Naive thymus-derived CD8-positive, alpha-beta T cell (primary cell): ENCODE results near the gene TNNC1. TPM values are rescaled to one million over a fixed set of nuclear protein-coding genes. Genes with fewer than 3 reads are reported as not detected.

Experiments used
- ATAC-seq, 2 donors: fragments of 150-1000 bp; cut with Tn5 transposase in 1 of 2; sonication (Bioruptor Pico), chemical (Tn5 transposase) in 1 of 2; 1 replicate in 1 of 2; 2 replicates in 1 of 2; pipeline ENCODE4 v1.10.0; 2021; ENCODE audit warnings: mild to moderate bottlenecking in 2 of 2, moderate library complexity in 2 of 2
- POLR2A ChIA-PET: fragments of 350-600 bp; sonication (Branson Sonifier 250); formaldehyde crosslinking; loops from one replicate; lab custom pipeline; 2021; ENCODE audit warnings: antibody characterized with exemption; lab: Charles Lee
- DNase-seq, 10 donors: peaks; one replicate each; pipeline versions ENCODE4 v3.0.0 to v3.0.0-alpha.2; 2020 to 2022
- H3K27ac Mint-ChIP-seq, 10 donors: one replicate each; pipeline ENCODE4 v1.8.0; 2020 to 2022; ENCODE audit warnings: mild to moderate bottlenecking in 10 of 10, mixed read lengths in 10 of 10, moderate library complexity in 4 of 10, inconsistent platforms in 1 of 10
- H3K27me3 Mint-ChIP-seq, 5 donors: one replicate each; pipeline ENCODE4 v1.8.0; 2021 to 2022; ENCODE audit warnings: mixed read lengths in 5 of 5
- H3K36me3 Mint-ChIP-seq, 3 donors: one replicate each; pipeline ENCODE4 v1.8.0; 2020 to 2022; ENCODE audit warnings: mixed read lengths in 3 of 3, mild to moderate bottlenecking in 2 of 3, inconsistent platforms in 1 of 3
- H3K4me1 Mint-ChIP-seq, 4 donors: one replicate each; pipeline ENCODE4 v1.8.0; 2021 to 2022; ENCODE audit warnings: mixed read lengths in 4 of 4
- H3K4me3 Mint-ChIP-seq, 10 donors: one replicate each; pipeline ENCODE4 v1.8.0; 2020 to 2022; ENCODE audit warnings: mild to moderate bottlenecking in 10 of 10, mixed read lengths in 10 of 10, moderate library complexity in 6 of 10, inconsistent platforms in 1 of 10
- H3K9me3 Mint-ChIP-seq, 9 donors: one replicate each; pipeline ENCODE4 v1.8.0; 2020 to 2022; ENCODE audit warnings: mixed read lengths in 9 of 9, mild to moderate bottlenecking in 3 of 9, inconsistent platforms in 1 of 9, moderate library complexity in 1 of 9
- polyA plus RNA-seq, 3 donors: library from polyadenylated mRNA; unstranded; fragments of 300-500 nt; fragmentation: Illumina TruSeq; gene quantifications; one replicate each; pipeline ENCODE4 v1.2.3, GENCODE V29; 2021
- total RNA-seq, 8 experiments: library from RNA in 2 of 8; stranded (reverse) in 2 of 8; gene quantifications; one replicate each; pipeline ENCODE4 v1.2.3 and lab custom pipeline; 2021 to 2026

TNNC1 gene
- total and polyA plus RNA-seq, 5 experiments from 2014 or later: 0.60 to 7.8 (median 1.4) TPM

DNA sequence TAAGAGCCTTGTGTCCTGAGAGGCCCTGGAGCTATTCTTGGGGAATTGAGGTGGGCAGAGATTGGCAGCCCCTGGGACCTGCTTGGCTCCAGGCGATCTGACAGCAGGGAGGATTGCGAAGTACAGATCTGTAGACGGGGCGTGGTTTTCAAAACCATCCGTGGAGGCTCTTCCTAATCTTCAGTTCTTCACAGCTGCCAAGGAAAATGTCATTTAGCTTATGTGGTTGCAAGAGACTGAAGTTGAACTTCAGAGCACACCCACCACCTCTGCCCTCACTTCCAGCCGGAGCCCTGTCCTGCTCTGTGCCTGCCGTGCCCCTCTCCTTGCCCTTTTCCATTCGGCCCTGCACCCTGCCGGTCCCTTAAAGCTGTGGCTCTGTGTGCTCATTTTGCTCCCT lies 14.5 kb upstream of the TNNC1 start:
- Mint-ChIP-seq H3K27me3 (no peaks in the 10 kb centered on the region), H3K4me1 (peaks cover 0 to 16% (median 2%) of the 10 kb centered on the region in 4 donors), H3K9me3 (no peaks in the 10 kb centered on the region), H3K4me3 (no peak overlapping the region), H3K27ac (peak overlapping the region in 5 of 10 donors; percentile 13 to 79 (median 46)), H3K36me3 (peaks cover 0 to 72% (median 2%) of the 10 kb centered on the region in 3 donors)
- DNase-seq (no peak), ATAC-seq (no peak)
- POLR2A ChIA-PET: no interaction called here

DNA sequence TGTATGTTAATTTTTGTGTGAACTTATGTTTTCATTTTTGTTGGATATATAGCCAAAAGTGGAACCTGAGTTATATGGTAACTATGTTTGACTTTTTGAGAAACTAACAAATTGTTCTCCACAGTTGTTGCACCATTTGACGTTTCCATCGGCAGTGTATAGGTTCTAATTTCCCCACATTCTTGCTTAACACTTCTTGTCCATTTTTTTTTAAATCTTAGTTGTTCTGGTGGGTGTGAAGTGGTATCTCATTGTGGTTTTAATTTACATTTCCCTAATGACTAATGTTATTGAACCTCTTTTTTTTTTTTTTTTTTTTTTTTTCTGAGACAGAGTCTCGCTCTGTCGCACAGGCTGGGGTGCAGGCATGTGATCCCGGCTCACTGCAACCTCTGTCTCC lies 9.6 kb upstream of the TNNC1 start:
- peaks cover 2 to 36% (median 10%) of the 10 kb centered on the region in 4 donors for H3K4me1 Mint-ChIP-seq
- no peak for DNase-seq

DNA sequence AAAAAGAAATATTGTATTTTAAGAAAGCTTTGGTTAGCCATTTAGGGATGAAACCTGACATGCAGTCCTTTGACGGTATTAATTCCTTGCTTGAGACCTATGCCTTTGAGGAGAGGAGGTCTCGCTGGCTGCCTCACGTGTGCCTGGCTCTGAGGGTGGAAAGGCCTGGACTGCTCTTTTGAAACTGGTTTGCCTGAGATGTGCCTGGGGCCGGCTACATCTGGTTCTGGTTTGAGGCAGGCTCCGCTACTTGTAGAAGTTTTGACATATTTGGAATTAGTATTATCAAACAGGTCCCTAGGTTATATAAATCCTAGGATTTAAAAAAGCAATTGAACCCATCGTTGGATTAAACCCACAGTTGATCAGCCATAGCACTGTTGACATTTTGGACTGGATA lies 8.0 kb upstream of the TNNC1 start:
- Mint-ChIP-seq H3K27me3 (no peaks in the 10 kb centered on the region), H3K4me1 (peaks cover 9 to 48% (median 22%) of the 10 kb centered on the region in 4 donors), H3K4me3 (no peak overlapping the region), H3K36me3 (peaks cover 0 to 83% (median 10%) of the 10 kb centered on the region in 3 donors), H3K27ac (peak overlapping the region in 1 of 10 donors; percentile 72), H3K9me3 (no peaks in the 10 kb centered on the region)
- no peak for ATAC-seq
- no peak for DNase-seq
- POLR2A ChIA-PET: no interaction called here

More for the DNA sequence above, 9.6 kb upstream of the TNNC1 start:
- Mint-ChIP-seq H3K27me3 (no peaks in the 10 kb centered on the region), H3K36me3 (peaks cover 0 to 80% (median 7%) of the 10 kb centered on the region in 3 donors), H3K27ac (peak overlapping the region in 3 of 10 donors; percentile 28 to 47 (median 32)), H3K9me3 (no peaks in the 10 kb centered on the region), H3K4me3 (peak overlapping the region in 1 of 10 donors; percentile 10)
- POLR2A ChIA-PET: no interaction called here
- no peak for ATAC-seq

DNA sequence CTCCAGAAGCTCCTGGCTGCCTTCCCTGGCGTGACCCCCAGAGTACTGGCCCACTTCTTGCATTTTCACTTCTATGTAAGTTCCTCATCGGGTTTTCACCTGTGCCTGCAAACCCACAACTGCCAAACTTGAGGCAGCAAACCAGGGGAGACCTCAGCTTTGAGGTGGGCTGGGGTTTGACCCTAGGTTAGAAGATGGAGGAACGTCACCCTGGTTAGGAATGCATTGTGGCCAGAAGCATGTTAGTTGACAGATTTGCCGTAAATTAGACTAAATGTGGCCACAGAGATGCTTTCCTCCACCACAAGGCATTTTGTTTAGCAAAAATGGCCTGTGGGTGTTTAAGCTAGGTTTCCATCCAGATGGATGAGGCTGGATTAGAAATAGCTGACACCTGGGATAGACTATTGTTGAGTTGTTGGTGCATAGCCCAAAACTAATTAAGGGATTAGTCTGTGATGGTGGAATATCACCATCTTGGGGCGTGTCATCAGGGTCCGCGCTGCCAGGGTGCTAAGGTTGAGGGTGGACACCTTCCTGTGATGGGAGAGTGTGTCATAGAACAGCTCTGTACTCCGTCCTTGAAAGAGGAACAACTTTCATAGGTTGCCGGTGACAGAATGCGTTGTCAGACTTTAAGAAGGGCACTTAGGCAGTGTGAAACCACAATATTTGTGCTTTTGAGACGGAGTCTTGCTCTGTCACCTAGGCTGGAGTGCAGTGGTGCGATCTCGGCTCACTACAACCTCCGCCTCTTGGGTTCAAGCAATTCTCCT lies 5.1 kb upstream of the TNNC1 start:
- DNase-seq (no peak), ATAC-seq (no peak)
- peaks cover 21 to 62% (median 44%) of the 10 kb centered on the region in 4 donors for H3K4me1 Mint-ChIP-seq
- peak overlapping the region in 4 of 10 donors; percentile 40 to 73 (median 70) for H3K27ac Mint-ChIP-seq
- H3K27me3 Mint-ChIP-seq: no peaks in the 10 kb centered on the region
- peaks cover 0 to 57% (median 10%) of the 10 kb centered on the region in 3 donors for H3K36me3 Mint-ChIP-seq
- no peaks in the 10 kb centered on the region for H3K9me3 Mint-ChIP-seq
- no peak overlapping the region for H3K4me3 Mint-ChIP-seq
- POLR2A ChIA-PET: interaction anchor here (1.5 kb wide), 1 partner anchor 237 kb away, joined by 4 read pairs; no protein-coding TSS in a partner anchor

DNA sequence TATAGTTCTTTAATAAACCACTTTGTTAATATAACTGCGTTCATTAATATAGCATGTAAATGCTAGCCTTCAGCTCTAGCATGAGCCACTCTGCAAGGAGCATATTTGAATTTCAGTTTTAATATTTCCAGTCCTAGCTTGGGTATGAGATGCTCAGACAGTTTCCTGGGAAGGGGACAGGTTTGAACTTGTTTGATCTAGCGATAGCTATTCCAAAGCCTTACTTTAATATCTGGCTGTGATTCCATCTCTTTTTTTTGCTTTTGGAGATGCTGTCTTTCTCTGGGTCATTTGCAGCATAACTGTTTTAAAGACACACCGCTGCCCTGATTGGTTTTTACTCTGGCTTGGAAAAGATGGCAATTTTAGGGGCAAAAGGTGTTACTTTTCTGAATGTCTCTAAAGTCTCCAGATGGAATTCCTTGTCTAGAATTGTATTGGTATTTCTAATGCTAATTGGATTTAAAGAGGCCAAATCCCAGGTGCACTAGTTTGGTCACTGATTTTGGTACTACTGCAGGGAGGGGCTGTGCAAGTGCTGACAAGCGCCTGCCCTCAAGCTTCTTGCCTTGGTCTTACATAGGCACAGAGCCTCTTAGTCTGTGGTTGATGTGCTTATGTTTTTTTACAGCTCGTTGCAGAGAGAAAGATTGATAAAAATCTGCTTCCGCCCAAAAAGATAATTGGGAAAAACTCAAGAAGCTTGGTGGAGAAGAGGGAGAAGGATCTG lies 4.4 kb upstream of the TNNC1 start:
- Mint-ChIP-seq H3K27ac (peak overlapping the region in 5 of 10 donors; percentile 20 to 73 (median 57)), H3K27me3 (no peaks in the 10 kb centered on the region), H3K9me3 (no peaks in the 10 kb centered on the region), H3K4me1 (peaks cover 21 to 65% (median 47%) of the 10 kb centered on the region in 4 donors), H3K36me3 (peaks cover 0 to 50% (median 10%) of the 10 kb centered on the region in 3 donors), H3K4me3 (peak overlapping the region in 4 of 10 donors; percentile 2 to 16 (median 8))
- POLR2A ChIA-PET: interaction anchor here (1.5 to 2.0 kb wide), 3 partner anchors 10 to 236 kb away, joined by 4 to 7 read pairs (median 4); partner anchors contain the start of gene UQCC5
- ATAC-seq (no peak), DNase-seq (no peak)

DNA sequence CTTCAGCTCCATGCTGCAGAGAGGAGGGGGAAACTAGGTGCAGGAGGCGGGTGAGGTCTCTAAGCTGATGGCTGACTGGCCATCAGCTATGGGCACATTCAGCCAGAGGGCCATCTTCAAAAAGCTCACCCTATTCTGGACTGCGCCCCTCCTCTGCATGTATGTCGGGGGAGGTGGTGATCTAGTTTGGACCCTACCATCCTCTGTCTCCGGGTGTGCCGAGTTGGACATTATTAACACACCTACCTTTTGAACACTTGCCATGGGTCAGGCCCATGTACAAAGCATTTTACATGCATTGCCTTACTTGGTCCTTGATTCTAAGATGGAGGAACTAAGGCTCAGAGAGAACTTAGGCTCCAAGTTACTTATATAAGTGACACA lies 3.0 kb upstream of the TNNC1 start:
- Mint-ChIP-seq H3K27me3 (no peaks in the 10 kb centered on the region), H3K4me1 (peaks cover 19 to 55% (median 40%) of the 10 kb centered on the region in 4 donors), H3K36me3 (peaks cover 0 to 39% (median 10%) of the 10 kb centered on the region in 3 donors), H3K9me3 (no peaks in the 10 kb centered on the region), H3K27ac (peak overlapping the region; percentile 53 to 100 (median 98)), H3K4me3 (peak overlapping the region; percentile 88 to 99 (median 94))
- ATAC-seq (no peak), DNase-seq (peak in 1 of 10 donors; percentile 30)
- POLR2A ChIA-PET: interaction anchor here (1.3 to 2.0 kb wide), 3 partner anchors 9 to 80 kb away, joined by 3 to 7 read pairs (median 4); partner anchors contain the start of gene UQCC5

DNA sequence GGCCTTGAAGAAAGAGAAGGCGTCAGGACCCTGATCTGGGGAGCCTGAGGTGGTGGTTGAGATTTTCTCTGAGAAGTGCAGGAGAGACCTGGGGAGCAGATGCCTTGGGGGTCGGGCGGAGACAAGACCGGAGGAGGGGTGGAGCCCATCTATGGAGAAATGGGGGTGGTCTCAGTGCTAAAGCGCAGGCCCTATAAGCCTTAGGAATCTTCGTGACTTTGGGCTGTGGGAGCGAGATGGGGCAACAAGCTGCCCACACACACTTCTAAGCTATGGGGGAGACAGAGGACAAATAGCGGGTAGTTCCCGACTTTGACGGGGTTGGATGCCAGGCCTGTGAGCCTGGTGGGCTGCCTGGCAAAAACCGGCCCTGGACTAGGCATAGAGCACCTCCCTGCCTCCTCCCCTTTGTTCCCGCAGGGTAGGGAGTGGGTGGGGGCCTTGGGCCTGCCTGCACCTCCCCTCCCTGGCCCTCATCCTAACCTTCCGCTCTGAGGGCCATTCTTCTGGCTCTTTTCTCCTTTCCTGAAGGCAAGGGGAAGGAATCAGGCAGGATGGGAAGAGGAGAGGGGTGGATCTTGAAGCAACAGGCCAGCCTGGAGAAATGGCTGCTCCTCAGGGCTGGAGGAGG lies 2.4 kb upstream of the TNNC1 start:
- peak in 4 of 10 donors; percentile 13 to 65 (median 16) for DNase-seq
- no peaks in the 10 kb centered on the region for H3K27me3 Mint-ChIP-seq
- H3K9me3 Mint-ChIP-seq: no peaks in the 10 kb centered on the region
- H3K4me1 Mint-ChIP-seq: peaks cover 19 to 55% (median 40%) of the 10 kb centered on the region in 4 donors
- POLR2A ChIA-PET: interaction anchor here (1.3 to 2.0 kb wide), 4 partner anchors 8 to 80 kb away, joined by 3 to 7 read pairs (median 6); partner anchors contain the start of genes SEMA3G and UQCC5
- H3K36me3 Mint-ChIP-seq: peaks cover 0 to 38% (median 10%) of the 10 kb centered on the region in 3 donors
- ATAC-seq: no peak
- H3K4me3 Mint-ChIP-seq: peak overlapping the region; percentile 88 to 99 (median 94)
- peak overlapping the region; percentile 95 to 100 (median 98) for H3K27ac Mint-ChIP-seq

DNA sequence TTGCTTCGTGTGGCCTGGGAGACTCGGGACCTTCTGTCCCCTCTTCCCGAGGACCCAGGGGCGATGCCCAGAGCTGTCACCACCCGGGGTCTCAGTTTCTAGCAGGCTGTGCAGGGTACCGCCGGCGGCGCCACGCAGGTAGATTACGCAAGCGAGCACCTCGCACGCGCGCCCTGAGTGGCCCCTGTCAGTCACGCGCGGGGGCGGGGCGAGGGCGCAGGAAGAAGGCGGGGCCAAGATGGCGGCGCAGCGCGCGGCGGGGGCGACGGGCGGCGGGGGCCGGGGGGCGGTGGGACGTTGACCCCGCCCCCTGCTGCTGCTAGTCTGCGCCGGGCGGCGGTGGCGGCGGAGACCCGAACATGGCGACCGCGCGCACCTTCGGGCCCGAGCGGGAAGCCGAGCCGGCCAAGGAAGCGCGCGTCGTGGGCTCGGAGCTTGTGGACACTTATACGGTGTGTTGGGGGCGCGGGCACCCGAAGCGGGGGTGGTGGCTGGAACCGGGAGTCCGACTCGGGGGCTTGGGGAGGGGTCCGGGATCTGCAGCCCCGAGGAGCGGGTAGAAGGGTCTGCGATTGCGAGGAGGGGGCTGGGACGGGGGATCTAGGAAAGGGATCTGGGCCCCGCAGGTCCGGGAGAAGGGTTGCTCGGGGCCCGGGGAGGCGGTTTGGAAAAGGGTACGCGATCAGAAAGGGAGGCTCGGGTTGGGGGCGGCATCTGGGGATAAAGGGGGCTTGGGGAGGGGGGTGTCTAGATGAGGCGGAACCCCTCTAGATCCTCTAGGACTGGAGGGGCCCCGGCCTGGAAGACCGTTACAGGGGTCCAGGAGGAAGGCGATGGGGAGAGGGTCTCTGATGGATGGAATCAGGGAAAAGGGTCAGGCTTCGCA lies 1.7 kb upstream of the TNNC1 start, which contains the start of gene NISCH:
Gene NISCH (plus strand): TSS at position 322 of the 886 bp plus-strand sequence. CDS start 38 bp downstream, at position 360.
- no peaks in the 10 kb centered on the region for H3K9me3 Mint-ChIP-seq
- H3K36me3 Mint-ChIP-seq: peaks cover 0 to 31% (median 10%) of the 10 kb centered on the region in 3 donors
- peak within 1 kb of the TSS; percentile 88 to 99 (median 94) for H3K4me3 Mint-ChIP-seq
- ATAC-seq (peak; percentile 93 to 95), DNase-seq (peak; percentile 91 to 99 (median 97))
- peaks cover 19 to 55% (median 40%) of the 10 kb centered on the region in 4 donors for H3K4me1 Mint-ChIP-seq
- peak within 1 kb of the TSS; percentile 98 to 100 (median 99) for H3K27ac Mint-ChIP-seq
- POLR2A ChIA-PET: interaction anchor here (0.6 to 2.0 kb wide), 4 partner anchors 10 to 403 kb away, joined by 3 to 7 read pairs (median 3); partner anchors contain the start of gene SEMA3G
- H3K27me3 Mint-ChIP-seq: no peaks in the 10 kb centered on the region

DNA sequence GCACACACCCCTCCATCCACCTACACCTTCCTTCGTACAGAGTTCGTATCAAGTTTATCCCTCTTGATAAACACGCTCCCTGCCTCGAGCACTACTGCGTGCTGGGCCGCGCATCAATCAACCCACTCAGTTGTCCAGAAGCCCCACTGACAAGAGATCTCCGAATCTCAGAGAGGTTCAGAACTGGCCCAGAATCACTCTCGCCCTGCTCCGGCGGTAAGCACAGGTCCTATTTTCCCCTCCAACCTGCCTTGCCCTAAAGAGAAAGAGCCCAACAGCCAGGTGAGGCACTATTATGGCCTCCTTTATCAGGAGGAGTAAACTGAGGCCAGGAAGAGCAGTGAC lies 1.1 kb upstream of the TNNC1 start:
- H3K9me3 Mint-ChIP-seq: no peaks in the 10 kb centered on the region
- peaks cover 0 to 24% (median 10%) of the 10 kb centered on the region in 3 donors for H3K36me3 Mint-ChIP-seq
- ATAC-seq (peak; percentile 36 to 43), DNase-seq (no peak)
- peak overlapping the region; percentile 98 to 100 (median 99) for H3K27ac Mint-ChIP-seq
- H3K27me3 Mint-ChIP-seq: no peaks in the 10 kb centered on the region
- peaks cover 19 to 55% (median 40%) of the 10 kb centered on the region in 4 donors for H3K4me1 Mint-ChIP-seq
- POLR2A ChIA-PET: interaction anchor here (0.6 to 2.0 kb wide), 6 partner anchors 9 to 403 kb away, joined by 3 to 9 read pairs (median 4); partner anchors contain the start of genes SEMA3G and UQCC5
- peak overlapping the region; percentile 88 to 99 (median 94) for H3K4me3 Mint-ChIP-seq

DNA sequence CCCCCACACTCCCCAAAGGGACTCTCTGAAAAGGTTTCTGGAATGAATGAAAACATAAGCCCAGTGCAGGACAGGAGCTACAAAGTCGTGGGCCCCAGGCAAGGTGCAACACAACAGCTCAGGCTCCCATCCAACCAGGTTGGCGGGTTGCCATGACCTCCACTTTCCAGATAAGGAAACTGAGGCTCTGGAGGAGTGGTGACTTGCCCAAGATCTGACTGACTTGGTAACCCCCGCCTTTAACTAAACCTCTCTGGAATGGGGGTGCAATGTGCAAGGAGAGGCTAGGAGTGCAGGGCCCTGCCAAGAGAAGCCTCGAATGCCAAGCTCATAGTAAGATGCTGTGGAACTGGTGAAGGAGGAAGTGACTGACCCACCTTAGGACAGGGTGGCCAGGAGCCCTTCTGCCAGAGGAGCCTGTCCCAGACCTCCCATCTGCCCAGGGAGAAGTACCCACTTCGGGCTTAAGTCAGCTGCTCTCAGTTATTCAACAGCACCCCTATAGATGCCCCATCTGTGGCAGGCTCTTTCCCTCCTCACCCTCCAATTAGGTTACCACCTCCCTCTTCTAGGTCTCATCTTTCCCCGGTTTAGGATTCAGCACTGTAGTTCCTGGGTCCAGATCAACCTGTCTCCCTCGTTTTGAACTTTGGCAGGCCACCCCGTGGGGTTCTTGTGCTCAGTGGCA lies 553 bp upstream of the TNNC1 start:
- Mint-ChIP-seq H3K4me3 (peak overlapping the region; percentile 88 to 99 (median 94)), H3K27me3 (no peaks in the 10 kb centered on the region), H3K4me1 (peaks cover 19 to 53% (median 40%) of the 10 kb centered on the region in 4 donors), H3K27ac (peak overlapping the region; percentile 98 to 100 (median 99)), H3K9me3 (no peaks in the 10 kb centered on the region), H3K36me3 (peaks cover 0 to 19% (median 8%) of the 10 kb centered on the region in 3 donors)
- peak in 1 of 10 donors; percentile 63 for DNase-seq
- POLR2A ChIA-PET: interaction anchor here (0.5 to 2.0 kb wide), 9 partner anchors 9 to 402 kb away, joined by 3 to 9 read pairs (median 4); partner anchors contain the start of genes SEMA3G, UQCC5 and WDR82
- no peak for ATAC-seq
